ENCODE results near the gene HOXA3. TPM values are rescaled to one million over a fixed set of nuclear protein-coding genes. Genes with fewer than 3 reads are reported as not detected.

HOXA3 gene
- total and polyA plus RNA-seq, 2 donors, result 9.0 to 11.4 TPM

DNA sequence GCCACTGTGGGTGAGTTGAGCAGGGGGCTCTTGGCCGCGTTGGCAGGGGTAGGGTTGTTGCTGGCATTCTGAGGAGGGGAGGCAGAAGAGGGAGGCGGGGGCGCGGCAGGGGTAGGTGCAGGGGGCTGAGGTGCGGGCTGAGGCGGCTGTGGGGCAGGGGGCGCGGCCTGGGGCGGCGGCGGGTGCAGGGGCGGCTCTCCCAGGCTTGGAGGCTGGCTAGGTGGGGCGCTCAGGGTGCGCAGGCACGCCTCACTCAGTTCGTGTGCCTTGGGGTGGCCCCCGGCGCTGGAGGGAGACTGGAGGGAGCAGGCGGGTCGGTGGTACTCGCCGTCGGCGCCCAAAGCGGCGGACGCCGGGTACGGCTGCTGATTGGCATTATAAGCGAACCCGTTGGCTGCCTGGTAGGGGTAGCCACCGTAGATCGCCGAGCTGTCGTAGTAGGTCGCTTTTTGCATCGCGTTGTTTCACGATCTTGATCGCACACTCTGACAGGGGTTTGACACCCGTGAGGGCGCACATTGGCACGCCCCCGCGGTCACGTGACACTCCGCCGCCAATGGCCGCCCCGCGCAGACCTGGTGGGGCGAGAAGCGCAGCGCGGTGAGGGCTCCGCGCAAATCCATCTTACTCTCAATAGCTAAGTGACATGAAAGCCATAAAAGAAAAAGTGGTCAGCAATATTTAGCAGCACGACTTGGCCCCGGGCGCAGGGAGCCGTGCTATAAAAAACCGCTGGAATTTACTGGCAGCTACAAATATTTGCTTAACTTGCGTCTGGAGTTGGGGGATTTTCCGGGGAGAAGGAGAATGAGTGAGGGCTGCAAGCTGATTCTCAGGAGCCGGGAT is 42.0 kb downstream of the HOXA3 start:
- WGBS, result 40% methylated on average over 66 of the region's 66 CpGs
- Histone ChIP-seq H3K4me3 (ENCODE audit: low read depth, low read length) (peak overlapping the region; percentile 2), H3K4me1 (ENCODE audit: insufficient read depth) (peaks cover 2% of the 10 kb centered on the region), H3K27ac (ENCODE audit: low read depth) (peak overlapping the region; percentile 53), H3K36me3 (ENCODE audit: insufficient read depth) (no peaks in the 10 kb centered on the region)
- no peak for DNase-seq (ENCODE audit: extremely low spot score)

DNA sequence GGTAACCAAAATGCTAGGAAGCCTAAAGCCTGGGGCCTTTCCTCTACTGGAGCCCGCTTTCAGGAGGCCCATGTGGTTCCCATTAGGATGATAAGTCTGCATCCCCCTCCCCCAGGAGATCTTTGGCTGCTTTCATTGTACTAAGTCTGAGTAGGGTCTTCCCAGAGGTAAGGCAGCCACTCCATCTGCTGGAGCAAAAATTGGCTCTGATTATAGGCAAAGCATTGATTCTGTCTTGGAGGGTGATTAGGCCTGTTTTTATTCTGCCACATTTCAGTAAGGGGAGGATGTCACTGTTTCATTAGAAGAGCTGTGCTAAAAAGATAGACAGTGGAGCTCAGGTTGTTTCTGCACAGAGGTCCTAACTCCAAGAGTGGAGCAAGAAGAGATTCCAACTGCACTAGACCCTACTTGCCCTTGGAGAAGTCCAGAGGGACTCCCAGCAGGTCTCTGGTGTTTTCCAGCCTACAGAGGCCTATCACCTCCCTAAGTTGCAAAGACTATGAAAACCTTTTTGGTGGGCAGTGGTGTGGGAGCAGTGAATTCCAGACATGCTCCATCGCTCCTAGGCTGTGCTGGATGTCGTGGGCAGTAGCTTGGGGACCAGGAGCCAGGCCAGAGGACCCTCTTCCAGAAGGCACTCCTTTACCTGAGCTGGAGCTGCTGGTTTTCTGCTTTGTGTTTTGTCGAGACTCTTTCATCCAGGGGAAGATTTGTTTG is 42.8 kb downstream of the HOXA3 start:
- no peaks in the 10 kb centered on the region for H3K36me3 ChIP-seq (ENCODE audit: insufficient read depth)
- DNase-seq (ENCODE audit: extremely low spot score), result no peak
- H3K27ac ChIP-seq (ENCODE audit: low read depth), result no peak overlapping the region
- peaks cover 2% of the 10 kb centered on the region for H3K4me1 ChIP-seq (ENCODE audit: insufficient read depth)
- H3K4me3 ChIP-seq (ENCODE audit: low read depth, low read length), result no peak overlapping the region
- 97% methylated on average over 4 of the region's 4 CpGs for WGBS

DNA sequence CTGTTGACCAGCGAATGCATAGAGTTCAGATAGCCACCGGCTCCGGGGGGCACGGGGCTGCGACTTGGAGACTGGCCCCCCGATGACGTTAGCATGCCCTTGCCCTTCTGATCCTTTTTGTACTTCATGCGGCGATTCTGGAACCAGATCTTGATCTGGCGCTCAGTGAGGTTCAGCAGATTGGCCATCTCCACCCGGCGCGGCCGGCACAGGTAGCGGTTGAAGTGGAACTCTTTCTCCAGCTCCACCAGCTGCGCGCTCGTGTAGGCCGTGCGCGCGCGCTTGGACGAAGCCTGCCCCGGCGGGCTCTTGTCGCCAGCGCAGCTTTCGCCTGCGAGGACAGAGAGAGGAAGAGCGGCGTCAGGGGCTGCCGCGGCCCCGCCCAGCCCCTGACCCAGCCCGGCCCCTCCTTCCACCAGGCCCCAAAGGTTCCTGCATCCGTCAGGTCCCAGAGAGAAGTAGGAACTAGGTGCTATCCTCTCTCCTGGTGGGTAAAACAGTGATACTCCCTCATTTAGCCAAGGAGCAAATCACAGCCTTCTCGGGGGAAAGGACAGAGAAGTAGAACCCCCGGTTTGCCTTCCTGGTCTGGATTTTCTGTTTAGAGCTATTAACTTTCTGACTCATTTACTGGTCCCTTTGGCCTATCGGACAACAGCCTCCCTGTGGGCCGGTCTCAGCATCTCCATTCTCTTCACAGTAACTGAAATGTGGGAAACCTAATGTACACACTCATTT is 43.8 kb downstream of the HOXA3 start:
- 67% methylated on average over 41 of the region's 41 CpGs for WGBS
- Histone ChIP-seq H3K4me1 (ENCODE audit: insufficient read depth) (peaks cover 2% of the 10 kb centered on the region), H3K27ac (ENCODE audit: low read depth) (peak overlapping the region; percentile 85), H3K36me3 (ENCODE audit: insufficient read depth) (no peaks in the 10 kb centered on the region), H3K4me3 (ENCODE audit: low read depth, low read length) (peak overlapping the region; percentile 1)
- DNase-seq (ENCODE audit: extremely low spot score), result no peak

DNA sequence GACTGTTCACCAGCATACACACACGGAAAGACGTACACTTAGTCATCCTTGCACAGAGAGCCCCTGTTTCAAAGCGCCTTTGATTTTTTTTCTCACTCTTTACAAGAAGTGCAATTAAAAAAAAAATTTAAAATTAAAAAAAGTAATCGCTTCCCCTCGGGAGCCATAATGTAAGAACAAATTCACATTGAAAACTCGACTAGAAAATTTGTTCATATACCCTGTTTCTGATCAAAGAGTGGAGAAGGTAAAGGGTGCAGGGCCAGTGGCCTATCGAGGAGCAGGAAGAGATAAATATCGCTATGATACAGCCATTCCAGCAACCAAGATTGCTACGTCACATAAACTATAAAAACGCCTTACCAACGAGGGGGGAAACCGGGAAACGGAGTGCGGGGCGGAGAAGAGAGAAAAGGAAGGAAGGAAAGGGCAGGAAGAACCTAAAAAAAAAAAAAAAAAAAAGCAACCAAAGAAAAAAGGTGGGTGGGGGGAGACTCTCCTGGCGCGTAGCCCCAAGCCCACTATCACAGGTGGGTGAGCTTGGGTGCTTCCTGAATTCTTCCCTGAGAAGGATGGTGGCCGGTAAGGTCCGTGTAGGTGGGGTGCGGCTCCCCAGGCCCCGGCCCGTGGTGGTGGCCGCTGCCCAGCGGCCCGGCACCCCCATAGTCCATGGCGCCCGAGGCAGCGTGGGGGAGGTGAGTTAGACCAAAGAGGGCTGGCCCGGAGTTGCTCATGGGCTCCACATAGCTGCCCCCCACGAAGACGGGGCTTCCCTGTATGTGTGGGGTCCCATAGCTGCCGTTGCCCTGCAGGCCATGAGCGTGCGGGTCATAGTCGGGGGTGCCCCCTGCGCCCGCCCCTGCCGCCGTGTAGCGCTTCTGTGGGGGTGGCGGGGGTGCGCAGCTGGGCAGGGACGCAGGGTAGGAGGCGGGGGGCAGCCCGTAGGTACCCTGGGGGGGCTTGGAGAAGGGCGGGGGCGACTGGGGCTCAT is 44.7 kb downstream of the HOXA3 start:
- WGBS, result 68% methylated on average over 47 of the region's 47 CpGs
- no peaks in the 10 kb centered on the region for H3K36me3 ChIP-seq (ENCODE audit: insufficient read depth)
- peak overlapping the region; percentile 85 for H3K27ac ChIP-seq (ENCODE audit: low read depth)
- H3K4me3 ChIP-seq (ENCODE audit: low read depth, low read length), result peak overlapping the region; percentile 1
- peaks cover 2% of the 10 kb centered on the region for H3K4me1 ChIP-seq (ENCODE audit: insufficient read depth)
- no peak for DNase-seq (ENCODE audit: extremely low spot score)

DNA sequence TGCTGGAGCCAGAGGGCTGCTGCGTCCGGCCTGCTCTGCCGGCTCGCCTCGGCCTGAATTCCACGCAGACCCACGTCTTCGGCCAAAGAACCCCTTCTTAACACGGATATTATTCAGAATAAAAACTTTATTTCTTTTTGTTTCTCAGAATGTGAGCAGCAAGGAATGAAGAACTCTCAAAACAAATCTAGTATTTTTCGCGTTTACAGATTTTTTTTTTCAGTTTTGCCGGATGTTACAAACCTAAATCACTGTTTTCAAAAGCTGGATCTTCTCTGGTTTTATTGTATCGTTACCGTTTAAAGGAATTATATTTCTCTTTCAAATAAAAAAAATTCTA is 45.5 kb downstream of the HOXA3 start:
- DNase-seq (ENCODE audit: extremely low spot score), result no peak
- H3K4me1 ChIP-seq (ENCODE audit: insufficient read depth), result peaks cover 2% of the 10 kb centered on the region
- peak overlapping the region; percentile 84 for H3K27ac ChIP-seq (ENCODE audit: low read depth)
- WGBS, result 62% methylated on average over 14 of the region's 14 CpGs
- H3K36me3 ChIP-seq (ENCODE audit: insufficient read depth), result no peaks in the 10 kb centered on the region
- peak overlapping the region; percentile 30 for H3K4me3 ChIP-seq (ENCODE audit: low read depth, low read length)

DNA sequence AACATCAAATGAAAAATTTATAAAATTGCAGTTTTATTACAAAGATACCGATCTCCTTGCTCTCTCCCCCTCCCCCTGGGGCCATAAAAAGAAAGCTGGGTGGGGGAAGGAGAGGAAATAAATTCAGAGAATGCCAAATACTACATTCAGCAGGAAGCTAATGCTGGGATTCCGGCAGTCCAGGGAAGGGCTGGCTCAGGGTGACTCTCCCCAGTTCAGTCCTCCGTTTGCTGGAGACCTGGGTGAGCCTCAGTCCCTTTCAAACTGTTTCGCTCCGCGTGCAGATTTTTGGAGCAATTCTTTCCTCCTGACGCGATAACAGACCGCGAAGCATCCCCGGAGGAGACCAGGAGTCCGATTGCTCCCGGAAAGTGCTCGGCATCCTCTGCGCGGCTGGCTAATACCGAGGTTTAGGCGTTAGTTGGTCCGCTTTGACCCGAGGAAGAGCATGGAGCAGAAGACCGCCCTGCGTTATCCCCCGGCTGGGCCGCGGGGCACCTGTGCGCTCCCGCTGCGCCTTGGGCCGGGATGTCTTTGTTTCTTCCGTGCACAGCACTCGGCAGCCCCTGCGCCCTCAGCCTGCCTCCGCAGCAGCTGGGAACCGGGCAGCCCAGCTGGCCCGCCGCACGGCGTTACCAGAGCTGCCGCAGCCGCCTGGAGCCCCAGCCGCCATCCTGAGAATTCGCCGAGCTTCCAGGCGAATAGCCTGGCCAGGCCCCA is 46.0 kb downstream of the HOXA3 start:
- no peak for DNase-seq (ENCODE audit: extremely low spot score)
- Histone ChIP-seq H3K27ac (ENCODE audit: low read depth) (peak overlapping the region; percentile 84), H3K36me3 (ENCODE audit: insufficient read depth) (no peaks in the 10 kb centered on the region), H3K4me1 (ENCODE audit: insufficient read depth) (peaks cover 2% of the 10 kb centered on the region), H3K4me3 (ENCODE audit: low read depth, low read length) (peak overlapping the region; percentile 30)
- 48% methylated on average over 44 of the region's 44 CpGs for WGBS

DNA sequence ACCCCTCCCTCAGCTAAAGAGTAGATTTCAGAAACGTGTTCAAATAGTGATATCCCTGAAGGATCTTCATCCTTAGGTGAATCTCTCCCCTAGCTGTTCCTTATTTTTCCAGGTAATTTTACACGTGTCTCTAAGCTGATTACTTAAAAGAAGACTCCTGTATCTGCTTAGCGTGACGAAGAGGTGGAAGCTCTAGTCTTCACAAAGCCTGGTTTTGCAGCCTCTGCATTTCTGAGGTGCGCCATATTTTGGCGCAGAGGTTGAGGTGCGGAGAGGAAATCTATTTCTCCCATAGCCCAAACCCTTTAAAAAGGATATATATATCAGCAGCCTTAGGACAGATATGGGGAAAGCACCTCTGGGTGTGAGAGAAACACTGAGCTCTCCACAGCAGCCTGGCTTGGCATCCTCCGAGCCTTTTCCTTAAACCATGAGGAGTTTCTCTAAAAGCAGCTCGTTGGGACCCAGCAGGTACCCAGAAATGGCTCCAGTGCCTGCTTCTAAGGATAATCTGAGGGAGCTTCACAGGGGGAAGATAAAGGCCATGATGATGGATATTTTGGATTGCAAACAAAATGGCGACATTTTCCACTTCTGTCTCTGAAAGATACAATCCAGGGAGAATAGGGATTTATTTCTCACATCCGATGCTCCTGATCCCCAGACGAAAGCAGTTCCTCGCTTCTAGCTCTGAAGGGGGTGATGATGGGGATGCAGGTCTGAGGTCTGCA is 46.9 kb downstream of the HOXA3 start:
- Histone ChIP-seq H3K36me3 (ENCODE audit: insufficient read depth) (no peaks in the 10 kb centered on the region), H3K4me1 (ENCODE audit: insufficient read depth) (peaks cover 2% of the 10 kb centered on the region), H3K4me3 (ENCODE audit: low read depth, low read length) (no peak overlapping the region), H3K27ac (ENCODE audit: low read depth) (peak overlapping the region; percentile 19)
- DNase-seq (ENCODE audit: extremely low spot score), result no peak
- 90% methylated on average over 13 of the region's 13 CpGs for WGBS

DNA sequence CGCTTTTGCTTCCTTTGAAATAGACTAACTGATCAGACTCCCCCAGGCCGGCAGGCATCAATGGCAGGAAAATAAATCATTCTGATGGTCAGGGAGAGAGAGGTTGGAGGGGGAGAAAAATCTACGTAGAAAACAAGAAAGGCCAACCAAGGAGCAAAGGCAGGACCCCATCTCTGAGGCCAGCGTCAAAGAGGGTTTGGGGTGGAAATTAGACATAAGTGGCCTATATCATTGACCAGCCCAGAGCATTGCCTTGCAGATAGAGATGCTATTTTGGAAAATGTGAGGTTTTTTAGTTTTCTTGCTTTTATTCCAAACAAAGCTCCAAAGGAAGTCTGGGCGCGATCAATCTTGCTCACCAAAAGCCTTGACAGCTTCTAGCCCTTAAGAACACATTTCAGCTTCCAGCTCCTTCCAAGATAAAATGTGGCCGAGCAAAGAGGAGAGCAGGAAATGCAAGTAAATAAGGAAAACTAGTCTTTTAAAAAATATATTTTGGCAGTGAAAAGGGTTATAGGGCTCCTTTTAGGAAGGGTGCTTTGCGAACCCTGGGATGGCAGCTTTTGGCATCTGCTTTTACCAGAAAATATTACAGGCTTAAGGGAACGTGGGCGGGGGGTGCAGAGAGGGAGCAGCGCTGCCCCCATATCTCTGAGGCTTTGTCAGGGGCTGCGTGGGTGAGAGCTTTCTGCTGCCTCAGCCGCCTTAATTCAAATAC is 47.9 kb downstream of the HOXA3 start:
- WGBS, result 76% methylated on average over 13 of the region's 13 CpGs
- no peak for DNase-seq (ENCODE audit: extremely low spot score)
- Histone ChIP-seq H3K4me3 (ENCODE audit: low read depth, low read length) (no peak overlapping the region), H3K4me1 (ENCODE audit: insufficient read depth) (no peaks in the 10 kb centered on the region), H3K36me3 (ENCODE audit: insufficient read depth) (no peaks in the 10 kb centered on the region), H3K27ac (ENCODE audit: low read depth) (no peak overlapping the region)

DNA sequence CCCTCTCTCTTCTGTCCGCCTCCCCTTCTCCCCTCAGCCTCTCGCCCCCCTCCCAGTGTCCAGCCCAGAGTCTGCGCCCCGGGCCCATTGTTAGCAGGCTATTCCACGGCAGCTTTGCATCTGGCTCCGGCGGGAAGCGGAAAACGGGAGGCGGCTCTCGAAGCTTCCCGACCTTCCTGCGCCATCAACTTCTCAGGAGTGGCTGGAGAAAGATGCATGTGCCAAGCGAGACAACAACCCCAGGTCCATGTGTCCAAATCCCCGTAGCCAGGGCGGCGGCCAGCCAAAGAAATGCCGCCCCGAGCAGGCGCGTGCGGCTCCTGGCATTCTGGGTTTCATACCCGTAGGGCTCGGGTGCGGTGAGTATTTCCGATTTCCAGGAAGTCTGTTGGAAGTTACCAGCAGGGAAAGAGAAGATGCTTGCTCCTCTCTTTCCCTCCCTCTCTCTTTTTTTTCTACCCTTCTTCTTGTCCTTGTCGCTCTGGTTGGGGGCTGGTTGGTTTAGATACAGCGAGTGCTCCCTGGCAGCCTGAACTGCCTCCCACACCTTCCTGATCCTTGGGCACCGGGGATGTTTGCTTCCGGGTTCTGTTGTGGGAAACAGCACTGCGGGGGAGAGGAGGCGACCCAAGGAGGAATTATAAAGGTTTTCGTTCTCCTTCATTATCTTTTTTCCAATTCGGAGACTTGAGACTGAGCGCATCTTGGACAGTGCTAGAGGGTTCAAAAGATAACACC is 48.7 kb downstream of the HOXA3 start:
- 76% methylated on average over 35 of the region's 35 CpGs for WGBS
- no peak for DNase-seq (ENCODE audit: extremely low spot score)
- Histone ChIP-seq H3K36me3 (ENCODE audit: insufficient read depth) (no peaks in the 10 kb centered on the region), H3K4me1 (ENCODE audit: insufficient read depth) (no peaks in the 10 kb centered on the region), H3K4me3 (ENCODE audit: low read depth, low read length) (peak overlapping the region; percentile 21), H3K27ac (ENCODE audit: low read depth) (no peak overlapping the region)

DNA sequence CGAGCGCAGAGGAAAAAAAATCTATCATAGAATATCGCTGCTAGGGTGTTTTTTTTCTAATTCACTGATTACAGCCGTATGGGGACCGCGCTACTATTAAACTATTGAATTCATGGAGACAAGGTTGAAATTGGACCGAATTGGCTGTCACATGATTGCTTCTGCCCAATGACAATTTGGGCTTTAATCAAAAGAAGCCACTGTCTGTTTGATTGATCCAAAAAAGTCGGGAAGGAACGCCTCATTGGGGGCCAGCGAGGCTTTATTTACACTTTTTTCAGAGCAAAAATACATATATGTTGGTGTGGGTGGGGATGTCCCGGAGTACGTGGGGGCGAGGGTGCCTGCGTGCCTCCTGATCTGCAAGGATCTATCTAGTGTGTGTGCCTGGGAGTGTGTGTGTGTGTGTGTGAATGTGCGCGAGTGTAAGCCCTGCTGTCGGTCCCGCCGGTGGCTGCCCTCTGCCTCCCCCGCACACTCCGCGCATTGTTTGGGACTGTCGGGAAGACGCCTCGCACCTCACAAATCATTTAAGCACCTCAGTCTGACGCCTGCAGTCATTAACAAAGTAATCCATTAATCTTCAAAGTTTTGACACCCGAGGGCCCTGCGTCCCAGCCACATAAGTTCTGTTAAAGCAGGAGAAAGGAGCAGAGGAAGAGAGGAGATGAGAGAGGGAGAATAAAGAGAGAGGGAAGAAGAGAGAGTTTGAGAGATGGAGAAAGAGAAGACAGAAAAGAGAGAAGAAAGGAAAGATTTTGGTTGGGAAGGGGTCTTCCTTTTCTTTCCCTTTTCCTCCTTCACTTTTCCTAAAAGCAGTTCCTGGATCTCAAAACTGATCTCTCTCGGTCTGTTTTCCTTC is 49.6 kb downstream of the HOXA3 start, which contains the start of gene HOXA2:
TSS of gene HOXA2 (minus strand) at position 103 of the 862 bp plus-strand sequence. CDS start 183 bp downstream, outside the sequence.
- Histone ChIP-seq H3K27ac (ENCODE audit: low read depth) (no peak within 1 kb of the TSS), H3K4me1 (ENCODE audit: insufficient read depth) (no peaks in the 10 kb centered on the region), H3K4me3 (ENCODE audit: low read depth, low read length) (peak within 1 kb of the TSS; percentile 29), H3K36me3 (ENCODE audit: insufficient read depth) (no peaks in the 10 kb centered on the region)
- WGBS, result 76% methylated on average over 29 of the region's 29 CpGs
- no peak for DNase-seq (ENCODE audit: extremely low spot score)

Data from urinary bladder (tissue), 4 donors.